Activated gamma-delta T cell (primary cell): ENCODE data around the gene MARCKSL1.
A peak's percentile ranks its signal among the peaks of the same experiment; 100 is the strongest.
"Not testable (repeated sequence)": the region's sequence is repeated elsewhere in the genome, so short reads cannot be mapped to it uniquely, and the experiment has no call there.

Source experiments
- DNase-seq: peaks from one replicate; lab custom pipeline; 2025; lab: John Stamatoyannopoulos, UW

MARCKSL1 gene

GRCh38 chr1:32333251-32333963 is 2.6 kb downstream of the MARCKSL1 start:
- DNase-seq = no peak

- no peak for DNase-seq
These were observed 3.5 kb downstream of the MARCKSL1 start for GRCh38 chr1:32332290-32333079.

GRCh38 chr1:32331549-32331948 is 4.5 kb downstream of the MARCKSL1 start:
- no peak for DNase-seq

- no peak for DNase-seq
These were observed 5.4 kb downstream of the MARCKSL1 start for GRCh38 chr1:32330558-32331151.

- no peak for DNase-seq
These were observed 6.0 kb downstream of the MARCKSL1 start for GRCh38 chr1:32329931-32330466.

- no peak for DNase-seq
These were observed 8.8 kb downstream of the MARCKSL1 start for GRCh38 chr1:32327204-32327603.

GRCh38 chr1:32321712-32322291 is 14.2 kb downstream of the MARCKSL1 start:
- no peak for DNase-seq

GRCh38 chr1:32318127-32318869 is 17.7 kb downstream of the MARCKSL1 start:
- DNase-seq = no peak

- no peak for DNase-seq
These were observed 19.1 kb downstream of the MARCKSL1 start for GRCh38 chr1:32316903-32317277.

- no peak for DNase-seq
These were observed 24.2 kb downstream of the MARCKSL1 start for GRCh38 chr1:32311709-32312393.

- DNase-seq = no peak
These were observed 26.1 kb downstream of the MARCKSL1 start for GRCh38 chr1:32309960-32310359.

- DNase-seq = no peak
These were observed 28.7 kb downstream of the MARCKSL1 start for GRCh38 chr1:32307324-32307723.

- DNase-seq = no peak
These were observed 30.7 kb downstream of the MARCKSL1 start for GRCh38 chr1:32305310-32305709.

- no peak for DNase-seq
These were observed 31.9 kb downstream of the MARCKSL1 start for GRCh38 chr1:32303997-32304622.

- DNase-seq = no peak
These were observed 32.7 kb downstream of the MARCKSL1 start for GRCh38 chr1:32303358-32303757.

- DNase-seq = no peak
These were observed 36.7 kb downstream of the MARCKSL1 start for GRCh38 chr1:32299327-32299726.

- not testable (repeated sequence) for DNase-seq
These were observed 37.8 kb downstream of the MARCKSL1 start for GRCh38 chr1:32298211-32298610.

- DNase-seq = peak; percentile 98
These were observed 44.1 kb downstream of the MARCKSL1 start, which contains the start of gene HDAC1 for GRCh38 chr1:32291708-32292538. Gene HDAC1 (plus strand): TSS chr1:32292083. CDS start chr1:32292170, 87 bp downstream.

- DNase-seq = no peak
These were observed 44.8 kb downstream of the MARCKSL1 start for GRCh38 chr1:32291145-32291707.
